HG03378 (cell line): ENCODE data around the gene TAP1.
"Not testable (repeated sequence)": the region's sequence is repeated elsewhere in the genome, so short reads cannot be mapped to it uniquely, and the experiment has no call there.

Experiments
- ATAC-seq: cut with Tn5 transposase; IDR thresholded peaks from one replicate; pipeline ENCODE4 v1.9.1; 2021; ENCODE audit warnings: mild to moderate bottlenecking, moderate library complexity; ENCODE audit not compliant: unreplicated experiment

The TAP1 gene, protein sequence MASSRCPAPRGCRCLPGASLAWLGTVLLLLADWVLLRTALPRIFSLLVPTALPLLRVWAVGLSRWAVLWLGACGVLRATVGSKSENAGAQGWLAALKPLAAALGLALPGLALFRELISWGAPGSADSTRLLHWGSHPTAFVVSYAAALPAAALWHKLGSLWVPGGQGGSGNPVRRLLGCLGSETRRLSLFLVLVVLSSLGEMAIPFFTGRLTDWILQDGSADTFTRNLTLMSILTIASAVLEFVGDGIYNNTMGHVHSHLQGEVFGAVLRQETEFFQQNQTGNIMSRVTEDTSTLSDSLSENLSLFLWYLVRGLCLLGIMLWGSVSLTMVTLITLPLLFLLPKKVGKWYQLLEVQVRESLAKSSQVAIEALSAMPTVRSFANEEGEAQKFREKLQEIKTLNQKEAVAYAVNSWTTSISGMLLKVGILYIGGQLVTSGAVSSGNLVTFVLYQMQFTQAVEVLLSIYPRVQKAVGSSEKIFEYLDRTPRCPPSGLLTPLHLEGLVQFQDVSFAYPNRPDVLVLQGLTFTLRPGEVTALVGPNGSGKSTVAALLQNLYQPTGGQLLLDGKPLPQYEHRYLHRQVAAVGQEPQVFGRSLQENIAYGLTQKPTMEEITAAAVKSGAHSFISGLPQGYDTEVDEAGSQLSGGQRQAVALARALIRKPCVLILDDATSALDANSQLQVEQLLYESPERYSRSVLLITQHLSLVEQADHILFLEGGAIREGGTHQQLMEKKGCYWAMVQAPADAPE

DNA sequence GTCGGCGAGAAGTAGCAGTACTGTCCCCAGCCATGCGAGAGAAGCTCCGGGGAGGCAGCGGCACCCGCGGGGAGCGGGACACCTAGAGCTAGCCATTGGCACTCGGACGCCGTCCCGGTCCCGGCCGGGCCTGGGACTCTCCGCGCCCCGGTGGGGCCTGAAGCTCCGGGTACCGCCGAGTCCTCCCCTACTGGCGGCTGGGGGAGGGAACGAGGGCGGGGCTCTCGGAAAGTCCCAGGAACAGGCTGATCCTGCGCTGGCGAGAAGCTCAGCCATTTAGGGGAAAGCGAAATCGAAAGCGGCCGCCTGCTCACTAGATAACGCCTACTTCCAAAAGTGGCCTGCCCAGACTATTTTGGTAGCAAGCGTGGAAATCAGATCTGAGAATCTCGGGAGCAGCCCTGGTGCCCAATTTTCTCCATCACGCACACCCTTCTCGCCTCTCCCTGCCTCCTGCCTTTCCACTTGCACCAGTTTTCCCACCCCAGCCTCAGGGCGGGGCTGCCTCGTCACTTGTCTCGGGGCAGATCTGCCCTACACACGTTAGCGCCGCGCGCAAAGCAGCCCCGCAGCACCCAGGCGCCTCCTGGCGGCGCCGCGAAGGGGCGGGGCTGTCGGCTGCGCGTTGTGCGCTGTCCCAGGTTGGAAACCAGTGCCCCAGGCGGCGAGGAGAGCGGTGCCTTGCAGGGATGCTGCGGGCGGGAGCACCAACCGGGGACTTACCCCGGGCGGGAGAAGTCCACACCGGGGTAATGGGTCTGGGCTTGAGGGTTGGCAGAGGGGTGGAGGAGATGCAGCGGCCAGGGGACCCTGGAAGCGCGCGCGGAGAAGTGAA, at the start of gene TAP1, which contains the start of gene PSMB9:
Gene TAP1, minus strand, starts transcription at position 164 of the 835 bp plus-strand sequence. Its CDS starts 68 bp downstream, at position 96.
Gene PSMB9, plus strand, starts transcription at position 652 of the 835 bp plus-strand sequence. Its CDS starts 38 bp downstream, at position 690.
- peak; percentile 56 for ATAC-seq

- ATAC-seq = no peak
Measured at GRCh38 chr6:32895006-32895345, 41.5 kb upstream of the TAP1 start.

DNA sequence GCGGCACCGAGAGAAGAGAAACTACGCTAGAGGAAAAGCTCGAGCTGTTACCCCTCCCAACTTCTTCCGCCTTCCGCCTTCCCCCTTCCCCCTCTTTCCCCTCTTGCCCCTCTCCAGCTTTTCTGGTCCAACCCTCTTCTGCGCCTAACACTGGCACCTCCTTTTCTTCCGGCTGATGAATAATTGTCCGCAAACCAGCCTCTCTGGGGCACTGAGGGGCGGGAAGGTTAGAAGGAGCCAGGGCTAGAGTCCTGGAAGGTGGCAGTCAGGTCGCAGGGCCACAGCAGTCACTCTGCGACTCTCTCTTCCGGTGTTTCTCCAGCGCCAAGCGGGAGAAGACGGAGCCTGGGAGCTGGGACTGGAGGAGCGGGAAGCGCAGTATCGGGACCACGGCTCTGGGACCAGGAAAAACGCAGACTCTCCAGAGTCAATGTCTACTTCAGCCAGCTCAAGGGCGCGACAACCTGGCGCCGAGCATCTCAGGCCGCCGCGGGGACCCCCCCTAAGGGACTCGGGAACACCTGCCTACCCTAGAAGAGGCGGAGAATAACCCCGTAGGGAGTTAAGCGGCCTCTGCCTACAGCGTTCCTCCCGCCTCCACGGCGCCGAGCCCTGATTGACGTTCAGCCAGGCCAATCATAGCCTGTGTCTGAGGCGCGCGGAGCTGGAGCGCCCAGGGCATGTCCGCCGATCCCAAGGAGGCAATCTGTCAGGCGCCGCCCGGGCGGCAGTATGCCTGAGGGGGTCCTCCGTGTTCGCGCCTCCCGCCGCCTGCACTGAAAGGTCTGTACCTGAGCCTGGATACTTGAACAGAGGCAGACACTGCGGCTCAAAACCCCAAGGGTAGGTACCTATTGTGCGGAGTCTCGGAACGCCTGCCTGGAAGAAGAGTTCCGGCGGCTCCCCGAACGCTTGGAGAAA, 40.8 kb upstream of the TAP1 start:
- peak; percentile 92 for ATAC-seq

DNA sequence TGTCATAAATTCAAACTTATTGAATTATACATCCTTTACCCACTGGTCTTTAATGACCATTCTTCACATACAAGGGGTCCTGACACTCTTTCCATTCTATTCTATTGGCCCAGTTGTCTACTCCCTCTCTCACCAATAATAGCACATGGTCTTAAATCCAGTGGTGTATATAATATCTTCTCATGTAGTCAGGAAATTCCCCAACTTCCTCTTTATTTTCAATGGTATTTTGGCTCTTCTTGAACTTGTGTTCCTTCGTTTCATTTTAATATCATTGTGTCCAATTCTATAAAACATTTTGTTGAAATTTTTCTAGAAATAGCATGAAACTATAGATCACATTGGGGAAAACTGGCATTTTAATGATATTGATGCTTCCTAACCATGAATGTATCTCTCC, 37.3 kb upstream of the TAP1 start:
- no peak for ATAC-seq

- no peak for ATAC-seq
Measured at GRCh38 chr6:32889533-32889932, 36.0 kb upstream of the TAP1 start.

DNA sequence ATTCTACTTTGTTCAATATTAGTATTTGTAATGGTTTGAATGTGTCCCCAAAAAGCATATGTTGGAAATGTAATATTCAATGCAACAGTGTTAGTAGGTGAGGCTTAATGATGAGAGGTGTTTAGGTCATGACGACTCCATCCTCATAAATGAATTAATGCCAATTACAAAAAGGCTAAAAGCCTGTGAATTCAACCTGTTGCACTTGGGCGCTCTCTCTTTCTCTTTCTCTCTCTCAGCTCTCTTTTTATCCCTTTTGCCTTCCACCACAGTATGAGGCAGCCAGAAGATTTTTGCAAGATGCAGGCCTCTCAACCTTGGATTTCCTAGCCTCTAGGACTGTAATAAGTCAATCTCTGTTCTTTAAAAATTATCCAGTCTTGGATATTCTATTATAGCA, 35.1 kb upstream of the TAP1 start:
- no peak for ATAC-seq

- ATAC-seq = no peak
Measured at GRCh38 chr6:32887616-32888015, 34.1 kb upstream of the TAP1 start.

DNA sequence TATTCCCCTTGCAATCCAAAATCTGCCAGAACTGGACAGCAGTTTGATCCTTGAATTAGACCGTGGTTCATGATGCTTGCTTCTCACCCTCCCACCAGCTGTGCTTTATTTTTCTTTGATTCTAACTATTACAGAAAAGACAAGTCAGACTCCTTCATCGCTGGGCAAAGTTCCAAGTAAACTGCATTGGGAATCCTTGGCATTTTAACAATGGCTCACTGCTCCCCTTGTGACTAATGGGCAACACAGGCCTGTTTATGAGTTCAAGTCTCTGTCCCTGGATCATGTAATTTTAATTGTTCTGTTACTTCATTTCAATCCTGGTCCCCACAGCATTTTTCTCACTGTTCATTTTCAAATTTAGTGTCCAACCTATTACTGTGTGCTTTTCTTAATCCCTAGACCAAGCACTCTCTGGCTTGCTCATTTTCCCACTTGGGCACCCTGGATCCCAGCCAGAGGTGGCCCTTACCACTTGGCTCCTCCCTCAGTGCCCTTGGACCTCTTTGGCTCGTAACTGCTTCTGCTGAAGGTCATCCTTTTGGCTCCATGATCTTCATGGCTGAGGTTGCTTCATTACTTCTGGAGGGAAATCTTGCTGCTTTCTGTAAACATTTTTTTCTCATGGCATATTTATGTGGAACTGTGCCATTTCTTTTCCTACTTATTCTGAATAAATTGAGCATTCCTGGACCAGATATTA, 33.3 kb upstream of the TAP1 start:
- no peak for ATAC-seq

- no peak for ATAC-seq
Measured at GRCh38 chr6:32885698-32886286, 32.3 kb upstream of the TAP1 start.

DNA sequence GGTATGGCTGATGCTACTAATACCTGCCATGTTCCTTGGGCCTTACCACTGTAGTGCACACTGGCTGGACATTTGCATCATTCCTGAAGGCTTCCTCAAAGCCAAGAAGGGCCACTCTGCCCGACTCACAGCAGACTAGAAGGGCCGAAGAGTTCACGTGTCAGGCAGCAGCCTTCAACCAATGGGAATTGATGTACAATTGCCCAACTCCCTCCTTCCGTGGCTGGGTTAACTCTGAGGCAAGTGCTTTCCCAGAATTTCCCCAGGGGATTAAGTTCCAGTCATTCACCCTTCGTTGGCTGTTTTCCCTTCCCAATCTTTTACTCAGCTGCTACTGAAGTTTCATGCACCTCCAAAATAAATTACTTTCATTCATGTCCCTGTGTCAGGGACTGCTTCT, 30.3 kb upstream of the TAP1 start:
- no peak for ATAC-seq

DNA sequence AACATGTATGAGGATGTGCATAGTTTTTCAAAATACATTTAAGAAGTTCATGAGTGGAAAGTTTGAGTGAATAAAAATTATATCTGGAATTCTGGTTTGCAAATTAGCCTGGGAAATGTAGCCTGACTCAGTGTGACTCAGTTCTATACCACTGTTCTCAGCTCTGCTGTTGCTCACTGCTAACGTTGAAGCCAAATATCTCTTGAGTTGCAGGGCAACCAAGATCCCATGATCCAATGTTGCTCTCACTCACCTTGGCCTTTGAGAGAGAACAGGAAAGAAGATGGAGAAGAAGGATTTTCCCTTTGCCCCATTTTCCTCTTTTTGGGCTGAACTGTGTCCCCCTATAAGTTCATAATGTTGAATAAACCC, 29.4 kb upstream of the TAP1 start:
- no peak for ATAC-seq

DNA sequence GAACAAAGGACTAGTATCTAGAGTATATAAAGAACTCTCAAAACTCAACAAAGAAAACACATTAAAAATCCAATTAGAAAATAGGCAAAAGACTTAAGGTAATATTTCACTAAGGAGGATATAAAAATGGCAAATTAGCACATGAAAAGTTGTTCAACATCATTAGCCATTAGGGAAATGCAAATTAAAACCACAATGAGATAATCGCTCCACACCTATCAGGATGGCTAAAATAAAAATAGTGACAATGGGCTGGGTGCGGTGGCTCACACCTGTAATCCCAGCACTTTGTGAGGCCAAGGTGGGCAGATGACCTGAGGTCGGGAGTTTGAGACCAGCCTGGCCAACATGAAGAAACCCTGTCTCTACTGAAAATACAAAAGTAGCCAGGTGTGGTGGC, 27.5 kb upstream of the TAP1 start:
- ATAC-seq = not testable (repeated sequence)

GRCh38 chr6:32879691-32880090, 26.2 kb upstream of the TAP1 start:
- ATAC-seq = no peak

GRCh38 chr6:32876603-32877002, 23.1 kb upstream of the TAP1 start:
- no peak for ATAC-seq

DNA sequence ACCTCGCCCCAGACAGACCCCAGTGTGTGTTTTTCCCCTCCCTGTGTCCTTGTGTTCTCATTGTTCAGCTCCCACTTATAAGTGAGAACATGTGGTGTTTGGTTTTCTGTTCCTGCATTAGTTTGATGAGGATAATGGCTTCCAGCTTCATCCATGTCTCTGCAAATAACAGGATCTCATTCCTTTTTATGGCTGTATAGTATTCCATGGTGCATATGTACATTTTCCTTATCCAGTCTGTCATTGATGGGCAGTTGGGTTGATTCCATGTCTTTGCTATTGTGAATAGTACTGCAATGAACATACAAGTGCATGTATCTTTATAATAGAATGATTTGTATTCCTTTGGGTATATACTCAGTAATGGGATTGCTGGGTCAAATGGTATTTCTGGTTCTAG, 20.4 kb upstream of the TAP1 start:
- not testable (repeated sequence) for ATAC-seq

DNA sequence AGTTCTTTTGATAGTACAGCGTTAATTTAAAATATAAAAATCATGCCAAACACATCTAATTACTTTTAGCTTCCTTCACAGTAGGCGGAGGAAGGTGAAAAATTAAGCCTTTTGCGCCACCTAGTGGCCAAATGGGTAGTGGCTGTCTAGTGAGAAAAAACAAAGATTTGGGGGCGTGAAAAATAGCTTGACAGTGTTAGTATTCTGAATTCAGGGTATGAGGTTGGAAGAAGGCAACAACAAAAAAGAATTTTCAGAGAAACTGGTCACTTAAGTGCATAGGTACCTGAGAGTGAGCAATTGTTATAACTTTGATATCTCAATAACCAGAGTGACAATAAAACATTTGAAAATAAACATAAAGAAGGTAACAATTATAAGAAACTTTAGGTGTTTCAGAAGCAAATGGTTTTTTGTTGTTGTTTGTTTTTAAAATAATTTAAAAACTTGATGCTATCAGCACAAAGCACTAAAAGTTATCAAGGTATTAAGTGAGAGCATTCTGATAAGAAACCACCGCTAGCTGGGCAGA, 14.8 kb upstream of the TAP1 start:
- no peak for ATAC-seq

- ATAC-seq = no peak
Measured at GRCh38 chr6:32867554-32868256, 14.2 kb upstream of the TAP1 start.

GRCh38 chr6:32867022-32867477, 13.5 kb upstream of the TAP1 start:
- no peak for ATAC-seq
